ENCODE results near the gene SSBP4. TPM values are rescaled to one million over a fixed set of nuclear protein-coding genes. Genes with fewer than 3 reads are reported as not detected.
A peak's percentile ranks its signal among the peaks of the same experiment; 100 is the strongest.

Gene SSBP4
- total and polyA plus RNA-seq, 2 experiments from 2014 or later, result 44.4 to 52.0 TPM

DNA sequence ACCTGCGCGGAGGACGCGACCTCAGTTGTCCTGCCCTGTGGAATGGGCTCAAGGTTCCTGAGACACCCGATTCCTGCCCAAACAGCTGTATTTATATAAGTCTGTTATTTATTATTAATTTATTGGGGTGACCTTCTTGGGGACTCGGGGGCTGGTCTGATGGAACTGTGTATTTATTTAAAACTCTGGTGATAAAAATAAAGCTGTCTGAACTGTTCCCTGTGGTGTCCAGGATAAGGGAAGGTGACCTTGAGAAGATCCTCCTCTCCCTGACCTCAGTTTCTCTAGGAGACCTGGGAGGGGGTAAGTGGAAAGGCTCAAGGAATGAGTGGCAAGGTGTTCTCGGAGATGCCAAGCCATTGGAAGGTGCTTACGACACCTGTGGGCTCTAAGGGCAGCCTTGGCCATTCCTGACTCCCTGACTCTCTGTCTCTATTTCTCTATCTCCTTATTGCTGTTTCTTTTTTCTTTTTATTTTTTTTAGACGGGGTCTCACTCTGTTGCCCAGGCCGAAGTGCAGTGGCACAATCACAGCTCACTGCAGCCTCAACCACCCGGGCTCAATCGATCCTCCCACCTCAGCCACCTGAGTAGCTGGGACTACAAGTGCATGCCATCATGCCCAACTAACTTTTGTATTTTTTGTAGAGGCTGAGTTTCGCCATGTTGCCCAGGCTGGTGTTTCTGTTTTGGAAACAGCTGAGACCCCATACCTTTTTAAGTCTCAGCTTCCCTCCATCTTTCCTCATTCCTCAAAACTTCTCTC, 30.1 kb upstream of the SSBP4 start:
- ATAC-seq, result no peak
- Mint-ChIP-seq H3K4me3 (no peak overlapping the region), H3K4me1 (peaks cover 14% of the 10 kb centered on the region)

More for the DNA sequence above, 30.1 kb upstream of the SSBP4 start:
- Mint-ChIP-seq H3K27ac (no peak overlapping the region), H3K36me3 (ENCODE audit: low read depth) (peaks cover 11% of the 10 kb centered on the region), H3K27me3 (ENCODE audit: insufficient read depth, low read depth, poor library complexity) (peaks cover 37% of the 10 kb centered on the region), H3K9me3 (no peaks in the 10 kb centered on the region)
- no peaks in the 10 kb centered on the region for H4K20me1 ChIP-seq (replicated peaks; ENCODE audit: insufficient read depth)
- H3F3A ChIP-seq (replicated peaks; ENCODE audit: low read depth), result peaks cover 26% of the 10 kb centered on the region
- no peak overlapping the region for H2AFZ ChIP-seq
- no peaks in the 10 kb centered on the region for H3K9me2 ChIP-seq (ENCODE audit: insufficient read depth)
- H3K4me3 ChIP-seq, result peak overlapping the region; percentile 50; the same call in 1 of the 2 replicates
- H3K27me3 ChIP-seq (ENCODE audit: insufficient read depth), result peaks cover 21% of the 10 kb centered on the region
- no peak overlapping the region for H3K27ac ChIP-seq (ENCODE audit: low read depth)
- H3K4me1 ChIP-seq (ENCODE audit: insufficient read depth), result peaks cover 9% of the 10 kb centered on the region
- no peak for TF ChIP-seq ZNF114 (CRISPR knock-in tag; IDR thresholded peaks at IDR 0.05)
- TF ChIP-seq ETS1 (IDR thresholded peaks at IDR 0.05), result no peak
- TF ChIP-seq CREB1 (CRISPR knock-in tag; IDR thresholded peaks at IDR 0.05; ENCODE audit: low read depth), result no peak
- no peak for TF ChIP-seq JUNB (IDR thresholded peaks at IDR 0.05; ENCODE audit: unreplicated experiment)
- no peak for TF ChIP-seq CTCF (conservative IDR thresholded peaks at IDR 0.05; ENCODE audit: low read depth in 2 of 2)
- no peak for TF ChIP-seq REST (IDR thresholded peaks at IDR 0.05; ENCODE audit: unreplicated experiment)
- no peak for TF ChIP-seq ZNF331 (CRISPR knock-in tag; IDR thresholded peaks at IDR 0.05; ENCODE audit: low read depth)
- TF ChIP-seq POLR2AphosphoS5 (IDR thresholded peaks at IDR 0.05; ENCODE audit: low read depth), result no peak
- no peak for TF ChIP-seq NANOG (IDR thresholded peaks at IDR 0.05; ENCODE audit: borderline replicate concordance)
- TF ChIP-seq EZH2phosphoT487 (IDR thresholded peaks at IDR 0.05; ENCODE audit: unreplicated experiment), result no peak
- TF ChIP-seq, protein P1, sequence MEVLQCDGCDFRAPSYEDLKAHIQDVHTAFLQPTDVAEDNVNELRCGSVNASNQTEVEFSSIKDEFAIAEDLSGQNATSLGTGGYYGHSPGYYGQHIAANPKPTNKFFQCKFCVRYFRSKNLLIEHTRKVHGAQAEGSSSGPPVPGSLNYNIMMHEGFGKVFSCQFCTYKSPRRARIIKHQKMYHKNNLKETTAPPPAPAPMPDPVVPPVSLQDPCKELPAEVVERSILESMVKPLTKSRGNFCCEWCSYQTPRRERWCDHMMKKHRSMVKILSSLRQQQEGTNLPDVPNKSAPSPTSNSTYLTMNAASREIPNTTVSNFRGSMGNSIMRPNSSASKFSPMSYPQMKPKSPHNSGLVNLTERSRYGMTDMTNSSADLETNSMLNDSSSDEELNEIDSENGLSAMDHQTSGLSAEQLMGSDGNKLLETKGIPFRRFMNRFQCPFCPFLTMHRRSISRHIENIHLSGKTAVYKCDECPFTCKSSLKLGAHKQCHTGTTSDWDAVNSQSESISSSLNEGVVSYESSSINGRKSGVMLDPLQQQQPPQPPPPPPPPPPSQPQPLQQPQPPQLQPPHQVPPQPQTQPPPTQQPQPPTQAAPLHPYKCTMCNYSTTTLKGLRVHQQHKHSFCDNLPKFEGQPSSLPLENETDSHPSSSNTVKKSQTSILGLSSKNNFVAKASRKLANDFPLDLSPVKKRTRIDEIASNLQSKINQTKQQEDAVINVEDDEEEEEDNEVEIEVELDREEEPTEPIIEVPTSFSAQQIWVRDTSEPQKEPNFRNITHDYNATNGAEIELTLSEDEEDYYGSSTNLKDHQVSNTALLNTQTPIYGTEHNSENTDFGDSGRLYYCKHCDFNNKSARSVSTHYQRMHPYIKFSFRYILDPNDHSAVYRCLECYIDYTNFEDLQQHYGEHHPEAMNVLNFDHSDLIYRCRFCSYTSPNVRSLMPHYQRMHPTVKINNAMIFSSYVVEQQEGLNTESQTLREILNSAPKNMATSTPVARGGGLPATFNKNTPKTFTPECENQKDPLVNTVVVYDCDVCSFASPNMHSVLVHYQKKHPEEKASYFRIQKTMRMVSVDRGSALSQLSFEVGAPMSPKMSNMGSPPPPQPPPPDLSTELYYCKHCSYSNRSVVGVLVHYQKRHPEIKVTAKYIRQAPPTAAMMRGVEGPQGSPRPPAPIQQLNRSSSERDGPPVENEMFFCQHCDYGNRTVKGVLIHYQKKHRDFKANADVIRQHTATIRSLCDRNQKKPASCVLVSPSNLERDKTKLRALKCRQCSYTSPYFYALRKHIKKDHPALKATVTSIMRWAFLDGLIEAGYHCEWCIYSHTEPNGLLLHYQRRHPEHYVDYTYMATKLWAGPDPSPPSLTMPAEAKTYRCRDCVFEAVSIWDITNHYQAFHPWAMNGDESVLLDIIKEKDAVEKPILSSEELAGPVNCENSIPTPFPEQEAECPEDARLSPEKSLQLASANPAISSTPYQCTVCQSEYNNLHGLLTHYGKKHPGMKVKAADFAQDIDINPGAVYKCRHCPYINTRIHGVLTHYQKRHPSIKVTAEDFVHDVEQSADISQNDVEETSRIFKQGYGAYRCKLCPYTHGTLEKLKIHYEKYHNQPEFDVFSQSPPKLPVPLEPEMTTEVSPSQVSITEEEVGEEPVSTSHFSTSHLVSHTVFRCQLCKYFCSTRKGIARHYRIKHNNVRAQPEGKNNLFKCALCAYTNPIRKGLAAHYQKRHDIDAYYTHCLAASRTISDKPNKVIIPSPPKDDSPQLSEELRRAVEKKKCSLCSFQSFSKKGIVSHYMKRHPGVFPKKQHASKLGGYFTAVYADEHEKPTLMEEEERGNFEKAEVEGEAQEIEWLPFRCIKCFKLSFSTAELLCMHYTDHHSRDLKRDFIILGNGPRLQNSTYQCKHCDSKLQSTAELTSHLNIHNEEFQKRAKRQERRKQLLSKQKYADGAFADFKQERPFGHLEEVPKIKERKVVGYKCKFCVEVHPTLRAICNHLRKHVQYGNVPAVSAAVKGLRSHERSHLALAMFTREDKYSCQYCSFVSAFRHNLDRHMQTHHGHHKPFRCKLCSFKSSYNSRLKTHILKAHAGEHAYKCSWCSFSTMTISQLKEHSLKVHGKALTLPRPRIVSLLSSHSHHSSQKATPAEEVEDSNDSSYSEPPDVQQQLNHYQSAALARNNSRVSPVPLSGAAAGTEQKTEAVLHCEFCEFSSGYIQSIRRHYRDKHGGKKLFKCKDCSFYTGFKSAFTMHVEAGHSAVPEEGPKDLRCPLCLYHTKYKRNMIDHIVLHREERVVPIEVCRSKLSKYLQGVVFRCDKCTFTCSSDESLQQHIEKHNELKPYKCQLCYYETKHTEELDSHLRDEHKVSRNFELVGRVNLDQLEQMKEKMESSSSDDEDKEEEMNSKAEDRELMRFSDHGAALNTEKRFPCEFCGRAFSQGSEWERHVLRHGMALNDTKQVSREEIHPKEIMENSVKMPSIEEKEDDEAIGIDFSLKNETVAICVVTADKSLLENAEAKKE (CRISPR knock-in tag; IDR thresholded peaks at IDR 0.05), result no peak
- no peak for TF ChIP-seq EZH2 (IDR thresholded peaks at IDR 0.05; ENCODE audit: low read depth, unreplicated experiment)
- TF ChIP-seq STAT1 (IDR thresholded peaks at IDR 0.05; ENCODE audit: unreplicated experiment), result no peak
- DNase-seq (ENCODE audit: low spot score), result no peak
- H3K4me2 ChIP-seq, result peak overlapping the region; percentile 62; the same call in 1 of the 2 replicates
- H3K79me2 ChIP-seq (replicated peaks; ENCODE audit: insufficient read depth), result no peaks in the 10 kb centered on the region
- H3K36me3 ChIP-seq (ENCODE audit: insufficient read depth), result no peaks in the 10 kb centered on the region
